Measurements from ENCODE around the gene BRI3BP.

The BRI3BP gene

GRCh38 chr12:125079648-125080645 is 86.5 kb downstream of the BRI3BP start:
- TF ChIP-seq CTCF (IDR thresholded peaks at IDR 0.05; ENCODE audit: control extremely low read depth, extremely low read depth, low read depth, missing control alignments): no peak
- CTCF ChIA-PET: interaction anchor here (0.8 kb wide), 2 partner anchors 9 to 10 kb away, joined by 3 to 4 read pairs; no protein-coding TSS in a partner anchor
- no peak for DNase-seq (ENCODE audit: extremely low spot score)
- POLR2A ChIA-PET: no interaction called here
